ENCODE measurements around the gene GSAP.

GRCh38 chr7:77271766-77272165, 144.4 kb downstream of the GSAP start:
- TF ChIP-seq CTCF (IDR thresholded peaks at IDR 0.05) (no peak), EZH2 (IDR thresholded peaks at IDR 0.05; ENCODE audit: borderline replicate concordance, insufficient read depth, low read depth, low read length, poor library complexity, severe bottlenecking) (no peak)

Data from B cell (primary cell).